ENCODE measurements around the gene BIK.
"Not testable (repeated sequence)": the region's sequence is repeated elsewhere in the genome, so short reads cannot be mapped to it uniquely, and the experiment has no call there.

Gene BIK

GRCh38 chr22:43110444-43110926 is at the start of gene BIK:
Gene BIK, plus strand, starts transcription at chr22:43110750. Its CDS starts 13,273 bp downstream, at chr22:43124023.
- DNase-seq: peak in 1 of 2 donors; percentile 28

GRCh38 chr22:43066134-43066533 is 44.4 kb upstream of the BIK start:
- DNase-seq: no peak

- DNase-seq: peak in 1 of 2 donors; percentile 5
These were observed 43.6 kb upstream of the BIK start for GRCh38 chr22:43066844-43067385.

GRCh38 chr22:43077121-43077877 is 33.3 kb upstream of the BIK start:
- no peak for DNase-seq

- DNase-seq: no peak
These were observed 32.0 kb upstream of the BIK start for GRCh38 chr22:43078522-43078921.

- DNase-seq: no peak
These were observed 30.8 kb upstream of the BIK start for GRCh38 chr22:43079742-43080141.

- no peak for DNase-seq
These were observed 29.9 kb upstream of the BIK start for GRCh38 chr22:43080616-43081015.

GRCh38 chr22:43081968-43082367 is 28.6 kb upstream of the BIK start:
- no peak for DNase-seq

GRCh38 chr22:43085658-43086606 is 24.6 kb upstream of the BIK start:
- no peak for DNase-seq

GRCh38 chr22:43088627-43088983 is 21.9 kb upstream of the BIK start:
- peak in 1 of 2 donors; percentile 21 for DNase-seq

- peak; percentile 83 for DNase-seq
These were observed 21.4 kb upstream of the BIK start, which contains the start of gene TTLL1 for GRCh38 chr22:43088984-43089717. Gene TTLL1, minus strand, starts transcription at chr22:43089391. Its CDS starts 13,805 bp downstream, at chr22:43075586.

GRCh38 chr22:43090130-43090789 is 20.3 kb upstream of the BIK start:
- peak; percentile 87 to 93 for DNase-seq

- DNase-seq: peak; percentile 31 to 38
These were observed 18.5 kb upstream of the BIK start for GRCh38 chr22:43092085-43092484.

- DNase-seq: peak; percentile 82 to 90
These were observed 16.5 kb upstream of the BIK start for GRCh38 chr22:43094085-43094484.

- DNase-seq: no peak
These were observed 16.0 kb upstream of the BIK start for GRCh38 chr22:43094551-43094950.

- DNase-seq: no peak
These were observed 14.1 kb upstream of the BIK start for GRCh38 chr22:43096420-43096819.

GRCh38 chr22:43098356-43098755 is 12.2 kb upstream of the BIK start:
- DNase-seq: no peak

GRCh38 chr22:43099095-43099494 is 11.5 kb upstream of the BIK start:
- no peak for DNase-seq

GRCh38 chr22:43100225-43100624 is 10.3 kb upstream of the BIK start:
- DNase-seq: peak; percentile 60 to 82

GRCh38 chr22:43101306-43101705 is 9.2 kb upstream of the BIK start:
- DNase-seq: no peak

GRCh38 chr22:43104056-43104625 is 6.4 kb upstream of the BIK start:
- peak; percentile 42 to 44 for DNase-seq

- DNase-seq: not testable (repeated sequence)
These were observed 5.6 kb upstream of the BIK start for GRCh38 chr22:43104950-43105349.

Measured in inflammatory macrophage treated with lipopolysaccharide for 1 hour (primary cell).